OCI-LY7 (cell line): ENCODE measurements around the gene AGPAT3. TPM values are rescaled to one million over a fixed set of nuclear protein-coding genes. Genes with fewer than 3 reads are reported as not detected.

Experiments
- BruUV-seq: library from RNA; stranded (reverse); fragments of 400-500 nt; replicated peaks from 2 replicates; lab custom pipeline; 2021; lab: Mats Ljungman, UMichigan
- CTCF ChIA-PET: fragments of 300-600 bp; sonication (Branson Sonifier 250); formaldehyde crosslinking; loops from one replicate; lab custom pipeline; 2022; ENCODE audit warnings: antibody characterized with exemption; ENCODE audit not compliant: unreplicated experiment; lab: Charles Lee
- POLR2A ChIA-PET: fragments of 300-600 bp; sonication (Branson Sonifier 250); formaldehyde crosslinking; loops from one replicate; lab custom pipeline; 2022; ENCODE audit warnings: antibody characterized with exemption; lab: Charles Lee
- DNase-seq: peaks from one replicate; pipeline ENCODE4 v3.0.0-alpha.2; 2015; ENCODE audit warnings: low spot score
- H2AFZ ChIP-seq: fragments of 200-600 bp; sonication (generic), shearing (Covaris generic); 2 replicates; pipeline ENCODE4 v1.6.1; 2014; ENCODE audit warnings: mild to moderate bottlenecking, antibody characterized with exemption, low read length, moderate library complexity
- H3K27ac ChIP-seq: fragments of 200-600 bp; sonication (generic); 2 replicates; pipeline ENCODE4 v1.5.1; 2014; ENCODE audit warnings: mixed run types, low read depth, mild to moderate bottlenecking, moderate library complexity, low read length, inconsistent platforms; ENCODE audit not compliant: poor library complexity, severe bottlenecking
- H3K36me3 ChIP-seq: fragments of 200-600 bp; sonication (generic); 2 replicates; pipeline ENCODE4 v1.6.1; 2014; ENCODE audit warnings: mild to moderate bottlenecking, antibody characterized with exemption, low read length, moderate library complexity, mixed read lengths; ENCODE audit not compliant: insufficient read depth
- H3K4me1 ChIP-seq: fragments of 200-600 bp; sonication (generic); 2 replicates; pipeline ENCODE4 v1.5.1; 2014; ENCODE audit warnings: mild to moderate bottlenecking, low read length; ENCODE audit not compliant: insufficient read depth, poor library complexity, severe bottlenecking
- H3K4me2 ChIP-seq: fragments of 200-600 bp; sonication (generic); 2 replicates; pipeline ENCODE4 v1.6.1; 2014; ENCODE audit warnings: mild to moderate bottlenecking, low read length
- H3K4me3 ChIP-seq: fragments of 200-600 bp; sonication (generic); 2 replicates; pipeline ENCODE4 v1.5.1; 2014; ENCODE audit warnings: mild to moderate bottlenecking, low read depth, low read length; ENCODE audit not compliant: poor library complexity, severe bottlenecking
- H3K79me2 ChIP-seq: fragments of 200-600 bp; sonication (generic); 2 replicates; pipeline ENCODE4 v1.6.1; 2016; ENCODE audit warnings: low read depth, mild to moderate bottlenecking, low read length, moderate library complexity, mixed read lengths; ENCODE audit not compliant: insufficient read depth
- H3K9me2 ChIP-seq: fragments of 200-600 bp; sonication (generic); 2 replicates; pipeline ENCODE4 v1.6.1; 2016; ENCODE audit warnings: mild to moderate bottlenecking, low read length, mixed read lengths; ENCODE audit not compliant: insufficient read depth
- H3K9me3 ChIP-seq: fragments of 200-600 bp; sonication (generic); 2 replicates; pipeline ENCODE4 v1.6.1; 2014; ENCODE audit warnings: mild to moderate bottlenecking, mixed run types, low read length, mixed read lengths
- H4K20me1 ChIP-seq: fragments of 200-600 bp; sonication (generic); 2 replicates; pipeline ENCODE4 v1.6.1; 2014; ENCODE audit warnings: mild to moderate bottlenecking, antibody characterized with exemption, low read length, moderate library complexity, mixed read lengths; ENCODE audit not compliant: insufficient read depth
- CTCF ChIP-seq: fragments of 200-600 bp; sonication (generic); conservative IDR thresholded peaks from 2 replicates; pipeline ENCODE4 v1.5.1; 2014; ENCODE audit warnings: mild to moderate bottlenecking, antibody characterized with exemption, low read length, moderate library complexity, mixed read lengths
- EZH2phosphoT487 ChIP-seq: fragments of 200-600 bp; sonication (generic); IDR thresholded peaks from 2 replicates; pipeline ENCODE4 v1.6.1; 2018; ENCODE audit warnings: low read depth, borderline replicate concordance, mild to moderate bottlenecking, mixed run types, antibody characterized with exemption, low read length, moderate library complexity, mixed read lengths
- intact Hi-C: fragments of 100-400 bp; cut with micrococcal nuclease; formaldehyde crosslinking; loops from one replicate; pipeline ENCODE4 v1.10.0; 2022; ENCODE audit not compliant: unreplicated experiment
- total RNA-seq, 2 experiments: library from RNA; depleted of rRNA in 1 of 2; stranded (reverse); fragments of >200 nt in 1 of 2; shearing (Covaris generic) in 1 of 2; gene quantifications; 2 replicates each; pipeline ENCODE4 v1.2.3, GENCODE V29; 2014 to 2022

Gene AGPAT3
- total RNA-seq, 2 experiments from 2014 or later = 9.2 to 33.4 TPM

DNA sequence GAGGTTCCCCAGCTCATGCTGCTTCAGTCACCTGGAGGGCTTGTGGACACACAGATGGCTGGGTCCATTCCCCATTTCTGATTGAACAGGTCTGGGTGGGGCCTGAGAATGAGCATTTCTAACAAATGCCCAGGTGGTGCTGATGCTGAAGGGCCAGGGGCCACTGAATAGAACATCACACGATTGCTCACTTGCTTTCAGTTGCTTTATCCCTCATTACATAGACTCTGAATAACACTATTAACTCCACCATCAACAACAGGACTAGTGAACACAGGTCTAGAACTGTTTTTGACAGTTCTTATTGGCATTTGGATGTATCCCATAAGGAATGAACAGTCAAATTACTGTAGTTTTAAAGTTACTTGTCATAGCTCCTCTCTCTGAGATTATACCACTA, 159.2 kb downstream of the AGPAT3 start:
- H4K20me1 ChIP-seq = peaks cover 24% of the 10 kb centered on the region
- no peak for DNase-seq
- ChIA-PET CTCF (no interaction called here), POLR2A (interaction anchor here (0.6 to 2.2 kb wide), 4 partner anchors 11 to 757 kb away, joined by 3 to 7 read pairs (median 5); no protein-coding TSS in a partner anchor)
- H3K79me2 ChIP-seq = peaks cover 95% of the 10 kb centered on the region
- H3K36me3 ChIP-seq = peaks cover 4% of the 10 kb centered on the region
- no peak for TF ChIP-seq EZH2phosphoT487
- no peak for TF ChIP-seq CTCF
- H3K4me1 ChIP-seq = peaks cover 24% of the 10 kb centered on the region
- BruUV-seq = no TSS peak
- intact Hi-C loops = no loop called here
- H3K4me2 ChIP-seq = no peak overlapping the region
- H2AFZ ChIP-seq = no peak overlapping the region
- H3K9me3 ChIP-seq = no peaks in the 10 kb centered on the region
- H3K4me3 ChIP-seq = no peak overlapping the region
- no peaks in the 10 kb centered on the region for H3K9me2 ChIP-seq
- H3K27ac ChIP-seq = no peak overlapping the region

- Histone ChIP-seq H4K20me1 (peaks cover 24% of the 10 kb centered on the region), H3K4me1 (peaks cover 21% of the 10 kb centered on the region), H3K79me2 (peaks cover 94% of the 10 kb centered on the region), H3K9me2 (no peaks in the 10 kb centered on the region), H3K27ac (no peak overlapping the region), H3K4me2 (no peak overlapping the region), H3K9me3 (no peaks in the 10 kb centered on the region), H3K36me3 (peaks cover 4% of the 10 kb centered on the region), H3K4me3 (no peak overlapping the region), H2AFZ (no peak overlapping the region)
- TF ChIP-seq CTCF (no peak), EZH2phosphoT487 (no peak)
- intact Hi-C loops = no loop called here
- ChIA-PET CTCF (no interaction called here), POLR2A (interaction anchor here (0.6 kb wide), 1 partner anchor 758 kb away, joined by 4 read pairs; no protein-coding TSS in a partner anchor)
- no peak for DNase-seq
- no TSS peak for BruUV-seq
Measured at GRCh38 chr21:44024887-44025353, 159.9 kb downstream of the AGPAT3 start.

DNA sequence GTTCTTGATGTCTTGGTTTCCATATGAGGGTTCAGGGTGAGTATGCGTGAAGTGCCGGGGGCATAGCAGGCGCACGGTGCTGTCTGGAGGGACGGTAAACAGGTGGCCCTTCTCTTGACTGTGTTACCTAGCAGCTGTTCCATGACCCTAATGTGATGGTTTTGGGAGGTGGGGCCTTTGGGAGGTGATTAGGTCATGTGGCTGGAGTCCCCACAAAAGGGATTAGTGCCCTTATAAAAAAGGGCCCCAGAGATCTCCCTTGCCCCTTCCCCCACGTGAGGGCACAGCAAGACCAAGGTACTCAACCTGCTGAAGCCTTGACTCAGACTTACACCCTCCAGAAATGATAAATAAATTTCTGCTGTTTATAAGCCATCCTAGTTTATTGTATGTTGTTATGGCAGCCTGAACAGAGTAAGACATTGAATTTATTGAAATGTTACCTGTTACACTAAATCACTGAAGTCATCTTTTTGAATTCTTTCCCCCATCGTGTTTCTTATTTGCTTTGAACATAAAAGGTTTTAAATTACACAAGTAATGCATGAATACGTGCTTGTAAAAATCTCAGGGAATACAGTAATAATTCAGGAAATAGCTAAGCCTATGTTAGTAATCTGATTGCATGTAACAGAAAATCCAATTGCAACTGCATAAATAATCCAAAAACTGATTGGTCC, 162.7 kb downstream of the AGPAT3 start:
- peaks cover 20% of the 10 kb centered on the region; the same call in 1 of the 2 replicates for H4K20me1 ChIP-seq
- TF ChIP-seq CTCF (no peak), EZH2phosphoT487 (no peak)
- ChIA-PET CTCF (no interaction called here), POLR2A (no interaction called here)
- no peaks in the 10 kb centered on the region for H3K9me3 ChIP-seq
- H3K36me3 ChIP-seq = peaks cover 14% of the 10 kb centered on the region
- intact Hi-C loops = no loop called here
- H3K4me2 ChIP-seq = no peak overlapping the region
- H2AFZ ChIP-seq = no peak overlapping the region
- no TSS peak for BruUV-seq
- H3K4me3 ChIP-seq = no peak overlapping the region
- peaks cover 6% of the 10 kb centered on the region for H3K4me1 ChIP-seq
- no peak for DNase-seq
- H3K79me2 ChIP-seq = peaks cover 87% of the 10 kb centered on the region
- H3K27ac ChIP-seq = no peak overlapping the region
- no peaks in the 10 kb centered on the region for H3K9me2 ChIP-seq
